HEK293 (cell line): ENCODE measurements around the gene FNDC11.

ENCODE experiments used
- CTCF ChIA-PET: fragments of 350-600 bp; formaldehyde crosslinking; extraction: SDS; loops from one replicate; lab custom pipeline; 2021; ENCODE audit warnings: antibody characterized with exemption; lab: Yijun Ruan, JAX
- POLR2A ChIA-PET: fragments of 300-600 bp; formaldehyde crosslinking; extraction: SDS; loops from one replicate; lab custom pipeline; 2020; ENCODE audit warnings: antibody characterized with exemption, inconsistent platforms; lab: Yijun Ruan, JAX
- H3K27ac ChIP-seq: fragments of 200-500 bp; sonication (Bioruptor generic); 2 replicates; pipeline ENCODE4 v1.5.1; 2014; ENCODE audit warnings: low read depth, low read length, control low read depth, inconsistent platforms; ENCODE audit errors: extremely low read depth
- H3K36me3 ChIP-seq, 2 experiments: fragments of 200-500 bp in 1 of 2; sonication (Bioruptor generic) in 1 of 2; 1 replicate in 1 of 2; 2 replicates in 1 of 2; pipeline ENCODE4 v1.5.1; 2014 to 2017; ENCODE audit warnings: inconsistent platforms in 2 of 2, low read length in 2 of 2; ENCODE audit not compliant: control insufficient read depth in 2 of 2, insufficient read depth in 1 of 2
- H3K4me1 ChIP-seq: fragments of 200-500 bp; sonication (Bioruptor generic); 2 replicates; pipeline ENCODE4 v1.5.1; 2014; ENCODE audit warnings: mild to moderate bottlenecking, low read length, inconsistent platforms; ENCODE audit not compliant: control insufficient read depth, insufficient read depth
- H3K4me3 ChIP-seq: 2 replicates; pipeline ENCODE4 v1.5.1; 2011; ENCODE audit warnings: low read depth, mild to moderate bottlenecking, control low read depth, low read length, moderate library complexity
- H3K9me3 ChIP-seq: fragments of 200-500 bp; sonication (Bioruptor generic); 2 replicates; pipeline ENCODE4 v1.5.1; 2014; ENCODE audit warnings: low read depth, low read length, inconsistent platforms; ENCODE audit not compliant: control insufficient read depth, insufficient read depth
- FEZF1 ChIP-seq: fragments of 450-650 bp; formaldehyde crosslinking; IDR thresholded peaks from 2 replicates; pipeline ENCODE4 v1.5.1; 2016; ENCODE audit warnings: missing biosample characterization, missing genetic modification characterization
- MEIS1 ChIP-seq: sonication (generic); formaldehyde crosslinking; IDR thresholded peaks from 2 replicates; pipeline ENCODE4 v1.8.1; 2022; ENCODE audit warnings: missing genetic modification reagents, mild to moderate bottlenecking, borderline replicate concordance
- MZF1 ChIP-seq: fragments of 450-650 bp; formaldehyde crosslinking; IDR thresholded peaks from 2 replicates; pipeline ENCODE4 v1.5.1; 2017; ENCODE audit warnings: missing biosample characterization, missing genetic modification characterization, borderline replicate concordance
- OVOL3 ChIP-seq: fragments of 450-650 bp; formaldehyde crosslinking; IDR thresholded peaks from 2 replicates; pipeline ENCODE4 v1.5.1; 2016; ENCODE audit warnings: missing biosample characterization, missing genetic modification characterization
- TRIM28 ChIP-seq: IDR thresholded peaks from 2 replicates; pipeline ENCODE4 v1.6.1; 2011; ENCODE audit warnings: low read length, control low read depth, borderline replicate concordance
- ZEB2 ChIP-seq: fragments of 450-650 bp; formaldehyde crosslinking; IDR thresholded peaks from 2 replicates; pipeline ENCODE4 v1.5.1; 2016; ENCODE audit warnings: missing biosample characterization, missing genetic modification characterization
- ZNF10 ChIP-seq: fragments of 450-650 bp; formaldehyde crosslinking; IDR thresholded peaks from 2 replicates; pipeline ENCODE4 v1.5.1; 2017; ENCODE audit warnings: missing biosample characterization, missing genetic modification characterization
- ZNF16 ChIP-seq: fragments of 450-650 bp; formaldehyde crosslinking; IDR thresholded peaks from 2 replicates; pipeline ENCODE4 v1.5.1; 2016; ENCODE audit warnings: low read depth, missing biosample characterization, missing genetic modification characterization
- ZNF600 ChIP-seq: fragments of 450-650 bp; formaldehyde crosslinking; IDR thresholded peaks from 2 replicates; pipeline ENCODE4 v1.5.1; 2016; ENCODE audit warnings: missing biosample characterization, missing genetic modification characterization
- TF ChIP-seq, protein P1 (sequence below): fragments of 450-650 bp; formaldehyde crosslinking; IDR thresholded peaks from 2 replicates; pipeline ENCODE4 v1.5.1; 2016; ENCODE audit warnings: missing biosample characterization, missing genetic modification characterization, borderline replicate concordance
- TF ChIP-seq, protein P2 (sequence below): fragments of 450-650 bp; formaldehyde crosslinking; IDR thresholded peaks from 2 replicates; pipeline ENCODE4 v1.5.1; 2016; ENCODE audit warnings: missing biosample characterization, missing genetic modification characterization
- TF ChIP-seq, protein P3 (sequence below): fragments of 450-650 bp; formaldehyde crosslinking; IDR thresholded peaks from 2 replicates; pipeline ENCODE4 v1.5.1; 2016; ENCODE audit warnings: missing biosample characterization, missing genetic modification characterization
- TF ChIP-seq, protein P4 (sequence below): fragments of 450-650 bp; IDR thresholded peaks from 2 replicates; pipeline ENCODE4 v1.5.1; 2018; ENCODE audit warnings: missing biosample characterization, mild to moderate bottlenecking, missing genetic modification characterization

FNDC11 gene

DNA sequence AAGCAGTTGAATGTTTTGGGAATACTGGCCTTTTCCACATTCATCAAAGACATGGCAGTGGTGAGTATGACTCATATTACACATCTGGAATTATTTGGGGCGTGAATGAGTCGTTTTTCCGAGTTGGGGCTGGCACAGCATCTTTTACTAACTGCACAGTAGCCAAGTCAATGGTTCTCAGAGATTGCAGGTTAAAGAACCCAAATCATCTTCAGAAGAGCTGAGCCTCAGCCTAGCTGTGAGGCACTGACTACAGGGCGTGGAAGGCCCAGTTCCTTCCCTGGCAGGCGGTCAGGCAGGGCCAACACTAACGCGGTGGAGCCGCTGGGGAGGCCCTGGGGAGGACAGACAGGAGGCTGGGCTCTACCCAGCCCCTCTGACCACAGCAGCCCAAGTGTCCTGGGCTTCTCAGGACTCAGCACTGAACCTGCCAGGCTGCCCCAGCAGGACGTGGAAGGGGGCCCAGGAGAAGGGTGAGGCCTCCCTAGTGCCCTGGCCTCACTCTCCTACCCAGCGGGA lies 40.1 kb downstream of the FNDC11 start (continued):
- TF ChIP-seq, protein P1, sequence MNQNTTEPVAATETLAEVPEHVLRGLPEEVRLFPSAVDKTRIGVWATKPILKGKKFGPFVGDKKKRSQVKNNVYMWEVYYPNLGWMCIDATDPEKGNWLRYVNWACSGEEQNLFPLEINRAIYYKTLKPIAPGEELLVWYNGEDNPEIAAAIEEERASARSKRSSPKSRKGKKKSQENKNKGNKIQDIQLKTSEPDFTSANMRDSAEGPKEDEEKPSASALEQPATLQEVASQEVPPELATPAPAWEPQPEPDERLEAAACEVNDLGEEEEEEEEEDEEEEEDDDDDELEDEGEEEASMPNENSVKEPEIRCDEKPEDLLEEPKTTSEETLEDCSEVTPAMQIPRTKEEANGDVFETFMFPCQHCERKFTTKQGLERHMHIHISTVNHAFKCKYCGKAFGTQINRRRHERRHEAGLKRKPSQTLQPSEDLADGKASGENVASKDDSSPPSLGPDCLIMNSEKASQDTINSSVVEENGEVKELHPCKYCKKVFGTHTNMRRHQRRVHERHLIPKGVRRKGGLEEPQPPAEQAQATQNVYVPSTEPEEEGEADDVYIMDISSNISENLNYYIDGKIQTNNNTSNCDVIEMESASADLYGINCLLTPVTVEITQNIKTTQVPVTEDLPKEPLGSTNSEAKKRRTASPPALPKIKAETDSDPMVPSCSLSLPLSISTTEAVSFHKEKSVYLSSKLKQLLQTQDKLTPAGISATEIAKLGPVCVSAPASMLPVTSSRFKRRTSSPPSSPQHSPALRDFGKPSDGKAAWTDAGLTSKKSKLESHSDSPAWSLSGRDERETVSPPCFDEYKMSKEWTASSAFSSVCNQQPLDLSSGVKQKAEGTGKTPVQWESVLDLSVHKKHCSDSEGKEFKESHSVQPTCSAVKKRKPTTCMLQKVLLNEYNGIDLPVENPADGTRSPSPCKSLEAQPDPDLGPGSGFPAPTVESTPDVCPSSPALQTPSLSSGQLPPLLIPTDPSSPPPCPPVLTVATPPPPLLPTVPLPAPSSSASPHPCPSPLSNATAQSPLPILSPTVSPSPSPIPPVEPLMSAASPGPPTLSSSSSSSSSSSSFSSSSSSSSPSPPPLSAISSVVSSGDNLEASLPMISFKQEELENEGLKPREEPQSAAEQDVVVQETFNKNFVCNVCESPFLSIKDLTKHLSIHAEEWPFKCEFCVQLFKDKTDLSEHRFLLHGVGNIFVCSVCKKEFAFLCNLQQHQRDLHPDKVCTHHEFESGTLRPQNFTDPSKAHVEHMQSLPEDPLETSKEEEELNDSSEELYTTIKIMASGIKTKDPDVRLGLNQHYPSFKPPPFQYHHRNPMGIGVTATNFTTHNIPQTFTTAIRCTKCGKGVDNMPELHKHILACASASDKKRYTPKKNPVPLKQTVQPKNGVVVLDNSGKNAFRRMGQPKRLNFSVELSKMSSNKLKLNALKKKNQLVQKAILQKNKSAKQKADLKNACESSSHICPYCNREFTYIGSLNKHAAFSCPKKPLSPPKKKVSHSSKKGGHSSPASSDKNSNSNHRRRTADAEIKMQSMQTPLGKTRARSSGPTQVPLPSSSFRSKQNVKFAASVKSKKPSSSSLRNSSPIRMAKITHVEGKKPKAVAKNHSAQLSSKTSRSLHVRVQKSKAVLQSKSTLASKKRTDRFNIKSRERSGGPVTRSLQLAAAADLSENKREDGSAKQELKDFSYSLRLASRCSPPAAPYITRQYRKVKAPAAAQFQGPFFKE (tag by site-specific recombination) = no peak
- TF ChIP-seq ZNF10 = no peak
- TF ChIP-seq, protein P2, sequence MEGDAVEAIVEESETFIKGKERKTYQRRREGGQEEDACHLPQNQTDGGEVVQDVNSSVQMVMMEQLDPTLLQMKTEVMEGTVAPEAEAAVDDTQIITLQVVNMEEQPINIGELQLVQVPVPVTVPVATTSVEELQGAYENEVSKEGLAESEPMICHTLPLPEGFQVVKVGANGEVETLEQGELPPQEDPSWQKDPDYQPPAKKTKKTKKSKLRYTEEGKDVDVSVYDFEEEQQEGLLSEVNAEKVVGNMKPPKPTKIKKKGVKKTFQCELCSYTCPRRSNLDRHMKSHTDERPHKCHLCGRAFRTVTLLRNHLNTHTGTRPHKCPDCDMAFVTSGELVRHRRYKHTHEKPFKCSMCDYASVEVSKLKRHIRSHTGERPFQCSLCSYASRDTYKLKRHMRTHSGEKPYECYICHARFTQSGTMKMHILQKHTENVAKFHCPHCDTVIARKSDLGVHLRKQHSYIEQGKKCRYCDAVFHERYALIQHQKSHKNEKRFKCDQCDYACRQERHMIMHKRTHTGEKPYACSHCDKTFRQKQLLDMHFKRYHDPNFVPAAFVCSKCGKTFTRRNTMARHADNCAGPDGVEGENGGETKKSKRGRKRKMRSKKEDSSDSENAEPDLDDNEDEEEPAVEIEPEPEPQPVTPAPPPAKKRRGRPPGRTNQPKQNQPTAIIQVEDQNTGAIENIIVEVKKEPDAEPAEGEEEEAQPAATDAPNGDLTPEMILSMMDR (tag by site-specific recombination) = no peak
- no peak for TF ChIP-seq FEZF1 (tag by site-specific recombination)
- TF ChIP-seq ZEB2 = no peak

DNA sequence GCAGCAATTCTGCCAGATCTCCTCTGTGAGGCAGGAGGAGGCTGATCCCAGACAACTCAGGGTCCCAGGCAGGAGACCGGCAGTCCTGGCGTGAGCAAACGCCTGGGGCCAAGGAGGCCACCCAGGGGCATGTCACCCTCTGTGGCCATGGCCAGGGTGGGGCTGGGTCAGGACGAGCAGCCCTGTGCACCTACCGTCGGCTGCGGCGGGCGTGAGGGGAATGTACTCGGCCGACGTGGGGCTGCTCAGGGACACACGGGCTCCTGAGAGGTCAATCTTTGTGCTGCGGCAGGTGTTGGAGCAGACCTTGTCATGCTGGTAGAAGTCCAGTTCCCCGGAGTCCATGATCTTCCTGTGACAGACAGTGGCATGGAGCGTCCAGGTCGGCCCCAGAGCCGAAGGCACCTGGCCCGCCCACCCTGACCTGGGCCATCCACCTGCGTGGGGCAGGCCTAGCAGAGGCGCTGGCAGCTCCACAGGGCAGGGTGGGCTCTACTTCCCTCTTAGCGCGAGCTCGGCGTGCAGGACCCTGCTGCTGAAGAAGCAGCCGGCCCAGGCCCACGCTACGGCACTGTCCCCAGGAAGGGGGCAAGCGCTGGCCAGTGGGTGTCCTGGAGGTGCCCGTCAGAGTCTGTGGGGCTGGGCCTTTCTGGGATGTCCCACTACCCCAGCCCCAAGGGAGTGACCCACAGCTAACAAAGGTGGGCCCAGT lies 41.6 kb downstream of the FNDC11 start:
- TF ChIP-seq TRIM28 (no peak), MZF1 (tag by site-specific recombination) (no peak), ZNF600 (0 out of 2 replicates have a peak, but pooled peaks have one; percentile 25), MEIS1 (CRISPR knock-in tag) (no peak)
- TF ChIP-seq, protein P3, sequence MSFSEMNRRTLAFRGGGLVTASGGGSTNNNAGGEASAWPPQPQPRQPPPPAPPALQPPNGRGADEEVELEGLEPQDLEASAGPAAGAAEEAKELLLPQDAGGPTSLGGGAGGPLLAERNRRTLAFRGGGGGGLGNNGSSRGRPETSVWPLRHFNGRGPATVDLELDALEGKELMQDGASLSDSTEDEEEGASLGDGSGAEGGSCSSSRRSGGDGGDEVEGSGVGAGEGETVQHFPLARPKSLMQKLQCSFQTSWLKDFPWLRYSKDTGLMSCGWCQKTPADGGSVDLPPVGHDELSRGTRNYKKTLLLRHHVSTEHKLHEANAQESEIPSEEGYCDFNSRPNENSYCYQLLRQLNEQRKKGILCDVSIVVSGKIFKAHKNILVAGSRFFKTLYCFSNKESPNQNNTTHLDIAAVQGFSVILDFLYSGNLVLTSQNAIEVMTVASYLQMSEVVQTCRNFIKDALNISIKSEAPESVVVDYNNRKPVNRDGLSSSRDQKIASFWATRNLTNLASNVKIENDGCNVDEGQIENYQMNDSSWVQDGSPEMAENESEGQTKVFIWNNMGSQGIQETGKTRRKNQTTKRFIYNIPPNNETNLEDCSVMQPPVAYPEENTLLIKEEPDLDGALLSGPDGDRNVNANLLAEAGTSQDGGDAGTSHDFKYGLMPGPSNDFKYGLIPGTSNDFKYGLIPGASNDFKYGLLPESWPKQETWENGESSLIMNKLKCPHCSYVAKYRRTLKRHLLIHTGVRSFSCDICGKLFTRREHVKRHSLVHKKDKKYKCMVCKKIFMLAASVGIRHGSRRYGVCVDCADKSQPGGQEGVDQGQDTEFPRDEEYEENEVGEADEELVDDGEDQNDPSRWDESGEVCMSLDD (tag by site-specific recombination) = no peak
- CTCF ChIA-PET = no interaction called here
- POLR2A ChIA-PET = no interaction called here
- Histone ChIP-seq H3K36me3 (peaks cover 6 to 64% of the 10 kb centered on the region in 2 experiments; a peak in 2 of 3 replicates), H3K27ac (no peak overlapping the region), H3K4me1 (no peaks in the 10 kb centered on the region), H3K9me3 (no peaks in the 10 kb centered on the region), H3K4me3 (no peak overlapping the region)

DNA sequence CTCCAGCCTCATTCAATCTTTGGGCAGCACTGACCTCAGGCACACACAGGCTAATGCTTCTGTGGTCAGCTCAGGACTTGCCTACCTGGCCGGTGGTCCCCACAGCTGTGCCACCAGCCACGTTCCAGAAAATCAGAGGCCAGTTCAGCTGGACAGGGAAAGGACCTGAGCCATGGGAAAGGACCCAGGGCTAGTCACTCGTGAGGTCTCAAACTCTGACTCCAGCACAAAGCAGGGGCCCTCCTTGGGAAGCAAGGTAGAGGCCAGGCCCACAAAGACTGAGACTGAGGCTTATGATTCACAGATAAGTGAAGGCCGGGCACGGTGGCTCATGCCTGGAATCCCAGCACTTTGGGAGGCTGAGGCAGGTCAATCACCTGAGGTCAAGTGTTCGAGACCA lies 42.5 kb downstream of the FNDC11 start:
- Histone ChIP-seq H3K27ac (no peak overlapping the region), H3K36me3 (peaks cover 11 to 65% of the 10 kb centered on the region in 2 experiments), H3K9me3 (no peaks in the 10 kb centered on the region), H3K4me1 (no peaks in the 10 kb centered on the region), H3K4me3 (no peak overlapping the region)
- ChIA-PET CTCF (no interaction called here), POLR2A (no interaction called here)
- no peak for TF ChIP-seq OVOL3
- TF ChIP-seq, protein P4, sequence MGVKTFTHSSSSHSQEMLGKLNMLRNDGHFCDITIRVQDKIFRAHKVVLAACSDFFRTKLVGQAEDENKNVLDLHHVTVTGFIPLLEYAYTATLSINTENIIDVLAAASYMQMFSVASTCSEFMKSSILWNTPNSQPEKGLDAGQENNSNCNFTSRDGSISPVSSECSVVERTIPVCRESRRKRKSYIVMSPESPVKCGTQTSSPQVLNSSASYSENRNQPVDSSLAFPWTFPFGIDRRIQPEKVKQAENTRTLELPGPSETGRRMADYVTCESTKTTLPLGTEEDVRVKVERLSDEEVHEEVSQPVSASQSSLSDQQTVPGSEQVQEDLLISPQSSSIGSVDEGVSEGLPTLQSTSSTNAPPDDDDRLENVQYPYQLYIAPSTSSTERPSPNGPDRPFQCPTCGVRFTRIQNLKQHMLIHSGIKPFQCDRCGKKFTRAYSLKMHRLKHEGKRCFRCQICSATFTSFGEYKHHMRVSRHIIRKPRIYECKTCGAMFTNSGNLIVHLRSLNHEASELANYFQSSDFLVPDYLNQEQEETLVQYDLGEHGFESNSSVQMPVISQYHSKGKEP (tag by site-specific recombination) = no peak
- no peak for TF ChIP-seq ZNF16 (tag by site-specific recombination)
